Daoy (cell line): ENCODE data around the gene TBL1Y. TPM values are rescaled to one million over a fixed set of nuclear protein-coding genes. Genes with fewer than 3 reads are reported as not detected.
"Not testable (repeated sequence)": the region's sequence is repeated elsewhere in the genome, so short reads cannot be mapped to it uniquely, and the experiment has no call there.

Source experiments
- DNase-seq: peaks from one replicate; pipeline ENCODE4 v3.0.0-alpha.2; 2015; ENCODE audit warnings: low read depth
- total RNA-seq: library from RNA; depleted of rRNA; stranded (reverse); fragments of >200 nt; shearing (Covaris generic); gene quantifications from 2 replicates; pipeline ENCODE4 v1.2.3, GENCODE V29; 2014; rRNA removed

The TBL1Y gene
- total RNA-seq, 1 experiment from 2014 or later = not detected

DNA sequence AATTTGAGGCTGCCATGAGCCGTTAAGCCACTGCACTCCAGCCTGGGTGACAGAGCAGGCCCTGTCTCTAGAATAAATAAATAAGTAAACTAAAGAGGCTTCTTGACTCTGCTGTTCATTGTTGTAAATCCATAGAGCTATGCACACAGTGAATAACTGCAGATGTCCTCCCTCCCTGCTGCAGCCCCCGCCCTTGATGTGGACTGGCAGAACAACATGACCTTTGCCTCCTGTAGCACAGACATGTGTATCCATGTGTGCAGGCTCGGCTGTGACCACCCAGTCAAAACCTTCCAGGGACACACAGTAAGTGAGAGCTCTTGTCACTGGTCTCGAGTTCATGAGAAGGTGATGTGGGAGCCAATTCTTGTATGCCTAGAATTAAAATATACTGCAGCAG, 170.1 kb downstream of the TBL1Y start:
- not testable (repeated sequence) for DNase-seq

DNA sequence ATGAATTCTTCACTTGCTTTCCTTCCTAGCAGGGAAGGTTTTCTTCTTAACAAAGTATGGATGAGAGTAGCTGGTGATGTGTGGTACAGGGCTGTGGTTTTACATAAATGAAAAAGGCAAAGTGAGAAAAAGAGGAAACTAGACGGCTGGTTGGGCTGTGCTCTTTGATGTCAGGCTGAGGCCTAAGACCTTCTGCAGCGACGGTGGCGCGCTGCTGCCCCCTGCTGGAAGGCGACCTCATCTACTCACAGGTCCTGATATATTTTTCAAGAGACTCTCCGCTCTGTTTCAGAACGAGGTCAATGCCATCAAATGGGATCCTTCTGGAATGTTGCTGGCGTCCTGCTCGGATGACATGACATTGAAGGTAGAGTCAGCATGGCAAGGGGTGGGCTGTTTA, 175.1 kb downstream of the TBL1Y start:
- no peak for DNase-seq

DNA sequence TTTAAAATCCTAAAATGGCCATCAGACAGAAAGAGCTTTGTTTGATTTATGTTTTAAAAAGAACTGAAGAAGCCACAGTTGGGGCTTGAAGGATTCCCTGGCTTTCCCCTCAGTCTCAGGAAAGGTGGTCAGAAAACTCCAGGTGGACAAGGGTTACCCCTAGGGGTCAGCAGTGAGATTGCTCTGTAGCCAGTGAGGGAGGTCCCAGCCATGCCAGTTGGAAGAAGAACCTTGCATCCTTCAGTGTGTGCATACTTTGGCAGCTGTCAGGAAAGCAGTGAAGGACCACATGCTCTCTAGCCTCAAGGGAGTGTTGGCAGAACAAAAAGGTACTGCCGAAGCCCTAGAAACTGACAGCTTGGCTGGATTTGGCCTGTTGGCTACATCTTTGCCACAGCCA, 182.3 kb downstream of the TBL1Y start:
- DNase-seq = no peak

DNA sequence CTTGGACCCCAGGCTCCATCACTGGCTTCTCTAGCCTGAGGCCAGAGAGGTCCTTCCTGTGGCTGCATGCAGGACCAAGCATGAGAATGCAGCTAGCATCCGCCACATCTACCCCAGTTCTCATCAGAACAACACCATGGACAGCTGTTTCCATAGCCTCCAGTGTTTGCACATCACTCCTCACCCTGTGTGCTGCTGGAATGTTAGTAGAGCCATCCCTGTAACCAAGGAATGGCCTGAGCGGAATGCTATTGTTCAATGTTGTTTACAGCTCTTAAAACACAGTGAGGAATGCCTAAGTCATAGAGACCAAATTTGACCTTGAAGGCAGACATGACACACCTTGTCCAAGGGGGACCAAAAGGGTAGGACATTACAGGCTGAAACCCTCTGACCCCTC, 183.9 kb downstream of the TBL1Y start:
- DNase-seq = no peak

DNA sequence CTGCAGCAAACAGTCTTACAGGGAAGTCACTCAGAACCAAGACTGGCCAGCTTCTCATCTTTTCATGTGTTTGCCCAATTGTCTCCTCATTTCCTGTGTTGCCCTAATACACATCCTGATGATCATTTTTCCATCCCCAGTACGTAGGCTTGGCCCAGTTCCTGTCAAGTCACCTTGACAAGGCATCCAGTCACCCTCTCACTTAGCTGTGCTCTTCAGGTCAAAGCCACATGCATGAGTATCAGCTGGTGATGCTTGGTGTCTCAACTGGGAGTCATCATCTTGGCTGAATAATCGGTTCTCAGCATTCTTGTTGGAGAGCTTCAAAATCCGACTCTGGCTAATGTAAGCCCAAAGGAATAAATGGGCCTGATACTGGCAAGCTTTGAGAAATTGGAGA, 186.5 kb downstream of the TBL1Y start:
- no peak for DNase-seq

DNA sequence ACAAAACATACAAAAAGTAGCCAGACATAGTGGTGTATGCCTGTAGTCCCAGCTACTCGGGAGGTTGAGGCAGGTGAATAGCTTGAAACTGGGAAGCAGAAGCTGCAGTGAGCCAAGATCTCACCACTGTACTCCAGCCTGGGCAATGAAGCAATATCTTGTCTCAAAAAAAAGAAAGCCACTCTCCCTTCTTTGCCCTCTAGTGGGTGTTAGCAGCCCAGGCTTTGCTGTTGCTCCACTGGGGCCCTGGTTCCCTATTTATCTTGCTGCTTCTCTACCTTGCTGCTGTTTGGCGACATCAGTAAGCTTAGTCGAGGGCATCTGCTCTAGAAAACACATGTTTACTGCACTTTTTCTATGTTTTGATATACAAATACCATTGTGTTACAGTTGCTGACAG, 189.2 kb downstream of the TBL1Y start:
- no peak for DNase-seq

DNA sequence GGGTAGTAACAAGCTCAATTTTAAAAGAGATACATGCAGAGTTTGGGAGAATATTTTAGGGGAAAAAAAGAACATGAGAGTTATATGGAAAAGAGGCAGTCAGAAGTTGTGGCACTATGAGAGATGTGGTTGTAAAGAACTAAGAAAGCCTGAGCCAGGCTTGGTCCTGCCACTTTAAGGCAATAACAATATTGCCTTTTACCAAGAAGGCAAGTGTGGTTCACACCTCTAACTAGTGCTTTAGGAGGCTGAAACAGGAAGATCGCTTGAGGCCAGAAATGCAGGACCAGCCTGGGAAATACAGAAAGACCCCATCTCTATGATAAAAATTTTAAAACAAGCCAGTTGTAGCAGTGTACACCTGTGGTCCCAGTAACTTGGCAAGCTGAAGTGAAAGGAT, 192.2 kb downstream of the TBL1Y start:
- no peak for DNase-seq

DNA sequence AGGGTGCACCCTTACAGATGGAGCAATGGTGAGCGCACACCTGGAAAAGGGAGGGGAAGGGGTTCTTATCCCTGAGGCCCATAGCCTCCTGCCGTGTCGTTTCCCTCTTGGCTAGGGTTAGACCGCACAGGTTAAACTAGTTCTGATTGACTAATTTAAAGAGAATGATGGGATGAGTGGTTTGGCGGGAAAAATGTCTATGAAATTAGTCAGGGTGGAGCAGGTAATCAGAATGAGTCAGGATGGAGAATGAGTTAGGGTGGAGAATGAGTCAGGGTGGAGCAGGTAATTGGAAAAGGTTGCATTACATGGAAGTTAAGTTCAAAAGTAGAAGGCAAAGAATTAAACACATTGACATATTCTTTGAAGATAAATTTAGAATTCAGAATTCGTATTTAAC, 196.7 kb downstream of the TBL1Y start:
- DNase-seq = no peak

DNA sequence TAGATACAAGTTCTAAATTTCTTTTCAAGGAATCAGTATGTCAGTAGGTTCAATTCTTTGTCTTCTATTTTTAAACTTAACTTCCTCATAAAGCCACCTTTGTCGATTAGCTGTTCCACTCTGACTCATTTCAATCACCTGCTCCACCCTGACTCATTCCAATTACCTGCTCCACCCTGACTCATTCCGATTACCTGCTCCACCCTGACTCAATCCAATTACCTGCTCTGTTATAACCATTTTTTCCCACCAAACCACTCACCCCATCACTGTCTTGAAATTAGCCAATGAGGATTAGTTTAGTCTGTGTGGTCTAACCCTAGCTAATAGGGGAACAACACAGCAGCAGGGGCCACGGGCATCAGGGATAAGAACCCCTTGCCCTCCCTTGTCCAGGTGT, 199.6 kb downstream of the TBL1Y start:
- no peak for DNase-seq

DNA sequence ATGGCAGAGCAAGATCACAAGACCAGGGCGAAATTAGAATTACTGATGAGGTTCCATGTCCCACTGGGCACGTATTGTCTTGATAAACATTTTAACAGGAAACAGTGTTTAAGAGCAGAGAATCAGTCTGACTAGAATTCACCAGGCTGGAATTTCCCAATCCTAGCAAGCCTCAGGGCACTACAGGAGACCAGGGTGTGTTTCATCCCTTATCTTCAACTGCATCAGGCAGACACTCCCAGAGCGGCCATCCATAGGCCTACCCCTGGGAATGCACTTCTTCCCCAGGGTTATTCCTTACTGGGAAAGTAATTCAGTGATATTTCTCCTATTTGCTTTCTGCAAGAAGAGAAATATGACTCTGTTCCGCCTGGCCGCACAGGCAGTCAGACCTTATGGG, 205.4 kb downstream of the TBL1Y start:
- DNase-seq = no peak

DNA sequence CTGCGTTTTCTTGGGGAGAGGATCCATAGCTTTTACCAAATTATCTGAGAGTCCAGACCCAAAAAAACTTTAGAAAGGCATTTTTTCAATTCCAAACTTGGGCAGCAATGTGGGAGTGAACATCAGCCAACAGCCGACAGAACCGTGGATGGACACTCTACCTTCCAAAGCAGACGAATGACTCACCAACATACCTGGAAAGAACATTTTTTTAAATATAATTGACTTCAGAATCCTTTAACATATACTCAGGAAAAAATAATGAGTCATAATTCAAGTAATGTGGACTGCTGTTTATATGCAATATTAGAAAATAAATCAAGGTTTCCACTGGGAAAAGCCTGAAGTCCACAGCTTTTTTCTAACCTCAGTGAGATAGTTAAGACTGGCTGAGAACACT, 211.7 kb downstream of the TBL1Y start:
- DNase-seq = no peak

DNA sequence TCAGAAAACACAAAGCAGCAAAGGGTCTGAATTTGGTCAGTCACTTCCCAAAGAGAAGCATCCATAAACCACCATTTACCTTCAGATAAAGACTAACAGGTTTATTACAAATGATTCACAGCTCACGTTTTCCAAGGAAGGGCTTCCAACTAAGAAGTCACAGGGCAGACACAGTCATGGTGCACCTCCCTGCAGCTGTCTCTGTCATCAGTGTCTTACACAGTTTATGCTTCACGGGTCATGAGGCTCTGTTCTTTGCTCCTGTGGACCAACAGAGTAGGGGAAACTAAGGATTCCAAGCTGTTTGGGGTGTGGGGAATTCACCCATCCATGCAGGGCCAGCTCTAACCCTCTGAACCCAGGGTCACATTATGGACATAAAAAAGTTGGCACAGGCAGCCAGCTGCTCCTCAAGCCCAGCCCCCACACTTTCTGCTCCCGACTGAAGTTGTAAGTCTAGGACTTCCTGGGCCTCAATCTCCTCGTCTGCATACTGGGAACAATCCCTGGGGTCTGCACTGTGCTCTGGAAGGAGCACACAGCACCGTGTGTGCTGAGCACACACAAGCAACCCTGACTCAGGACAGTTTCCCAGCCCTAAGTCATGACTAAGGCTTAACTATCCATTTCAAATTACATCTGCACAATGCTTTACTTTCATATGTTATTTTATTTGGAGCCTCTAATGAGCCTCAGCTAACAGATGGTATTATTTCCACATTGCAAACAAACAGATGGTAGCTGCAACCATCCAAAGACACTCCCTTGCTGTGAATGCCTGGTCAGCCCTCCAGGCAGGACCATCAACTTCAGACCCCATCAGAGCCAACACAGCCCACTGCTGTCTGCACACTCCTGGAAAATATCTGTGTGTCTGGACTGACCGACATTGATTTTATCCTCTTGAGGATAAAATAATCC, 214.9 kb downstream of the TBL1Y start:
- DNase-seq = no peak

DNA sequence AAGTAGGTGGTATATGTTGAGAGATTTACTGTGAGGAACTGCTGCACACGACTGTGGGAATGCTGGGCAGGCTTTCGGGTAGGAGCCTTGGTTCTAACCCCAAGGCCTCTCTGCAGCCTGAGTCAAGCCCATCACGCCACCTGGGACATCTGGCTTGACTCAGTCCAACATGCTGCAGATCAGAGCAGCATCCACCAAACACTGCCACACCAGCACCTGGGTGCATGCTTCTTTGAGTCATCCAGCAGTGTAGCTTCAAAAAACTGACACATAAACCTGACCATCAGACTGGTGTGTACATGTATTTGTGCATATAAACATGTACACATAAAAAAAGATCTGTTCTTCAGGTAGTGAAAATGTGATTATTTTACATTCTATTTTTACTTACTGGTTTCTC, 217.7 kb downstream of the TBL1Y start:
- DNase-seq = no peak

Other genes starting within 250 kb of the TBL1Y start
- not detected in 2 replicates for gene AMELY, start 1.1 kb downstream of the TBL1Y start, total RNA-seq